NCI-H82 treated with DMSO at 0.1 percent for 48 hours (cell line): ENCODE results near the gene MBNL1.
A peak's percentile ranks its signal among the peaks of the same experiment; 100 is the strongest.
"Not testable (repeated sequence)": the region's sequence is repeated elsewhere in the genome, so short reads cannot be mapped to it uniquely, and the experiment has no call there.

ENCODE experiments used
- DNase-seq: peaks from one replicate; lab custom pipeline; 2025; ENCODE audit not compliant: unreplicated experiment; lab: John Stamatoyannopoulos, UW

The MBNL1 gene

GRCh38 chr3:152396867-152397266, 128.1 kb downstream of the MBNL1 start:
- DNase-seq = no peak

DNA sequence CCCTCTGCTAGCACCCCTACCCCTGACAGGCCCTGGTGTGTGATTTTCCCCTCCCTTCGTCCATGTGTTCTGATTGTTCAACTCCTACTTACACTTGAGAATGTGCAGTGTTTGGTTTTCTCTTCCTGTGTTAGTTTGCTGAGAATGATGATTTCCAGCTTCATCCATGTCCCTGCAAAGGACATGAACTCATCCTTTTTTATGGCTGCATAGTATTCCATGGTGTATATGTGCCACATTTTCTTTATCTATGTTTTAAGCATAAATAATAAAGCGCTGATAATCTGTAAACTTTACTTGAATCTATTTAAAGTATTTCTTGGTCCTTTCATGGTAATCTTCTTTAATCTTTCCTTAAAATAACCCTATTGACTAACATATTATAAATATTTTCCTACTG, 128.6 kb downstream of the MBNL1 start:
- DNase-seq = not testable (repeated sequence)

DNA sequence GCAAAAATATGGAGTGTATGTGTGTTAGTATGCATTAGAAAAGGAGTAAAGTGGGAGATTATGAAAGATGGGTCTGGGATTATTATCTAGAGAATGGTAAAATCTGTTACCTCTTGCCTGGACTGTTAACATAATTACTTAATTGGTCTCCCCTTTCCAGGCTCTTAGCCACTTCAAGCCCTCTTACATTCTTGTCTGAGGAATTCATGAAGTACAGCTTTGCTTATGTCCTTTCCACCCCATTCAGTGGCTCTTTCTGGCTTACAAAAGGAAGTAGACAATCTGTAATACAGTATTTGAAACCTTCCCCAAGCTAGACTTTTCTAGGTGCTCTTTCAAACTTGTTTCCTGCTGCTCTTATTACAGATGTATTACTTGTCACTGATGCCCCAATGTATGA, 129.8 kb downstream of the MBNL1 start:
- no peak for DNase-seq

DNA sequence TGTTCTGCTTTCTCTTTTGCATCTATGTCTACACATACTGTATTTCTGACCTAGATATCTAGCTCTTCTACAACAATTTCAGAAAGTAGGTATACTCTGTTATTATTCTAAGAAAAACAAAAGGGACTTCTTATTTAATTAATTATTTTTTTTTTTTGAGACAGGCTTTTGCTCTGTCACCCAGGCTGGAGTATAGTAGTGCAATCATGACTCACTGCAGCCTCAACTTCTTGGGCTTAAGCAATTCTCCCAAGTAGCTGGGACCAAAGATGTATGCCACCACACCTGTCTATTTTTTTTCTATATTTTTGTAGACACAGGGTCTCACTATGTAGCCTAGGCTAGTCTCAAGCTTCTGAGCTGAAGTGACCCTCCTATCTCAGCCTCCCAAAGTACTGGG, 130.6 kb downstream of the MBNL1 start:
- no peak for DNase-seq

DNA sequence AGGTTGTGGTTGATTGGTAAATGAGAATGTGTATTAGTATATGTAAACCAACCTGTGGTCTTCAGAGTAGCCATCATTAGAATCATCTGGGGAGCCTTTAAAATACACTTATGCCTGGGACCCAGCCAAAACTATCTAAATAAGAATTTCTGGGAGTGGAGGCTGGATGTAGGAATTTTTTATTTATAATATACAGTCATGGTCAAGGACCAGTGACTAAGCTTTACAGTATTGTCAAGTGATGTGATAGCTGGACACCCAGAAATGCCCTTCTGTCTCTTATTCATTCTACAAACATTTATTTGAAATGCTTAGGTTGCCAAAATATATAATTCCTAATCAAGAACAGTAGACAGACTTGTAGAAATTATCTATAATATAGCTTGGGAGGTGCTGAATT, 132.2 kb downstream of the MBNL1 start:
- no peak for DNase-seq

- no peak for DNase-seq
Observed at GRCh38 chr3:152402695-152403451, 134.1 kb downstream of the MBNL1 start.

DNA sequence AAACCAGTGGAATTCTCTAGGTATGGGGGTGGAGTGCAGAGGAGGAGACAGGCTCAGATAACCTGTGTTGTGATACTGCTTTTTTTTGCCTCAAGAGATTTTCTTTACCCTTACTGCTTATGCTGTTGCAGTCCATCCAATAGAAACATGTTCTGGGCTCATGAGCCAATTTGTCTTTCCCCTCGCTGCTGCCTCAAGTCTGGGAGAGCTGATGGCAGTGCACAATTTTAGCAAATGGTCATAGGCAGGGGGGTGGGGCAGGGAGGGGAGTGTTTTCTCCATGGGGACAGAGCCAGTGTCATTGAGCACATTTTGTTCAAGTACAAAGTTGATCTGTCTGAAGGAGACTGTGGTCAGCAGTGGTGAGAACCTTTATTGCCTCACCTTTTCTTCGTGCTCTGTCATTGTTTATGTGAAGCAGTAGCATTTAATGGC, 134.9 kb downstream of the MBNL1 start:
- DNase-seq = no peak

GRCh38 chr3:152404976-152405375, 136.2 kb downstream of the MBNL1 start:
- DNase-seq = no peak

GRCh38 chr3:152405915-152406802, 137.4 kb downstream of the MBNL1 start:
- DNase-seq = no peak

- no peak for DNase-seq
Observed at GRCh38 chr3:152413240-152413639, 144.5 kb downstream of the MBNL1 start.

DNA sequence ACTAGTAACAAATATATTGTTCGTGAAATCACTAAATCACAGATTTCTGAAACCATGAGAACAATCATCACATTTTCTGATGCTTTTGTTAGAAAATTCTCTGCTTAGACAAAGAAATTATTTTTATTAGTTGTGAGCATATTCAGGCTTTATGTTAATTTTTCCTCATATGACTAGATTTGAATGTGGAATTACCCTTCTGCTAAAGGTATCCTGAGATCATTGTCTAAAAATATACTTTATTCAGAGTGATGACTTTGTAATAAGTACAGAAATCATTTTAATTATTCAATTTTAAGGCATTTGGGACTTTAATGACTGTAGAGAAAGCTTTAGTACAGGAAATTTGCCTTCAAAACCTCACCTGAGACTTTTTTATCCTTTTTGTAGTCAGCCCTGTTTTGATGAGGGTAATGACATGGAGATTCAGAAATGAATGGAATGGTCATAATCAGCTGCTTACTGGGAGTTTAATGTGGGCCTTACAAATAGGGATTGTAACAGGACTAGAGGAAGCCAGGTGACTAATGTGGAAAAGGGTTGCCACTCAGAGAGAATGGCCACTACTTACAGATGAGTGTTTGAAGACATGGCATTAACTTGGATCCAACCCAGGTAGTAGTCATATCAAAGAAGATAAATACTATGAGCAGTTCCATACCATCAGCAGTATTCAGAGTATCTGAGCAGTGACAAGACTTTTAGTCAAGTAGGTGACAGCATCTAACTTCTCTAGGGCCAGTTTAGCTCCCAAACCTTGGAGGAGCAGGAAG, 148.3 kb downstream of the MBNL1 start:
- DNase-seq = no peak

GRCh38 chr3:152419748-152420147, 151.0 kb downstream of the MBNL1 start:
- no peak for DNase-seq

- no peak for DNase-seq
Observed at GRCh38 chr3:152421162-152421561, 152.4 kb downstream of the MBNL1 start.

DNA sequence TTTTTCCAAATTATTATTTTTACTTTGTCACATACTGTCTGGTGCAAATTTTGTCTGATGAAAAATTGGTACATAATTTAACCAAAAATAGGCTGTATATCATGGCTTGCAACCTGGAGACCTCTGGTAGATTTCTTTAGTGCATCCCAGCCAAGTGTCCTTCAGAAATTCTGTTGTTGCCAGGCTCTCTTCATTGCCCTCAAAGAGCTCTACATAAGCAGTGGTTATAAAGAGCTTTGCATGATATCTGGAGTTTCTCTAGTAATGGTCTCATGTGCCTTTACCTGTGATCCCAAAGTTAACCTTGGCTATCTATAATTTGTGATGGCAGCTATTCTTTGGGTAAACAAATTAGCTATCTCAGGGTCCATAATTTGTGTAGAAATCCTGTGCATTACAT, 157.7 kb downstream of the MBNL1 start:
- DNase-seq = no peak

GRCh38 chr3:152428577-152428976, 159.8 kb downstream of the MBNL1 start:
- DNase-seq = no peak

DNA sequence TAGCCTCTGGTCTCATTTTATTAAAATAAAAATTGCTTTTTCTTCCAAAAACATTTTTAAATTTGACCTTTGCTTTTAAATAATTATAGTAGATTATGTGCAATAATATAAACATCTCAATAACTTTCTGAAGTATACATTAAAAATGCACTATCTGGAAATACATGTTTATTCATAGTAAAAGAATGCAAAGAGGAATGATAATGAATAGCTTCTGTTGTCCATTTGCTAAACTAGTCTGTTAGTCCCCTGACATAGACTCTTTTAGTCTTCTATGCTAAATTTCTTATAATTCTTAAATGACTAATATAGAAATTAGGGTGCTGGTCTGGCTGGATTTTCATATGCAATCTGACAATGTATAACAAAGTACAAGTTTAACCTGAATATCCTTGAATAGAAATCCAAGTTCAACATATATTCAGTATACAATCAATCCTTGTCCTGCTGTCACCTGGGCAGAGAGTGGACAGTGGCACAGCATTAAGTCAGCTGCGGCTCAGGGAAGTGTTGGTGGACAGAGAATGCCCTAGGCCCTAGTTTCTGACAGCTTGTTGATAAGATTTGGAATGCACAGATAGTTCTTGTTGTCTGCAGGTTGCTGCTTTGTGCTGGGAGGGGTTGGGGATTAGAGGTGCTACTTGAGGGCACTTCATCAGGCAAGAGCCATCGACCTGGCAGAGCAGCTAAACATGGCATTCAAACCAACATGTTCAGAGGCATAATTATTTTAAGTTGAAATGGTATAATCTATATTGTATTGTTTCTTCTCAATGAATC, 161.7 kb downstream of the MBNL1 start:
- DNase-seq = no peak

DNA sequence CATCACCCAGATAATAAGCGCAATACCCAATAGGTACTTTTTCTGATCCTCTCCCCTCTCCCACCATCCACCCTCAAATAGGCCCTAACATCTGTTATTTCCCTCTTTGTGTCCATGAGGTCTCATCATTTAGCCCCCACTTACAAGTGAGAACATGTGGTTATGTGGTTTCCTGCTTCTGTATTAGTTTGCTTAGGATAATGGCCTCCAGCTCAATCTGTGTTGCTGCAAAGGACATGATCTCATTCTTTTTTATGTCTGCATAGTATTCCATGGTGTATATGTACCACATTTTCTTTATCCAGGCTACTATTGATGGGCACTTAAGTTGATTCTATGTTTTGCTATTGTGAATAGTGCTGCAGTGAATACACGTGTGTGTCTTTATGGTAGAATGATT, 165.4 kb downstream of the MBNL1 start:
- no peak for DNase-seq

GRCh38 chr3:152435210-152435609, 166.5 kb downstream of the MBNL1 start:
- not testable (repeated sequence) for DNase-seq

DNA sequence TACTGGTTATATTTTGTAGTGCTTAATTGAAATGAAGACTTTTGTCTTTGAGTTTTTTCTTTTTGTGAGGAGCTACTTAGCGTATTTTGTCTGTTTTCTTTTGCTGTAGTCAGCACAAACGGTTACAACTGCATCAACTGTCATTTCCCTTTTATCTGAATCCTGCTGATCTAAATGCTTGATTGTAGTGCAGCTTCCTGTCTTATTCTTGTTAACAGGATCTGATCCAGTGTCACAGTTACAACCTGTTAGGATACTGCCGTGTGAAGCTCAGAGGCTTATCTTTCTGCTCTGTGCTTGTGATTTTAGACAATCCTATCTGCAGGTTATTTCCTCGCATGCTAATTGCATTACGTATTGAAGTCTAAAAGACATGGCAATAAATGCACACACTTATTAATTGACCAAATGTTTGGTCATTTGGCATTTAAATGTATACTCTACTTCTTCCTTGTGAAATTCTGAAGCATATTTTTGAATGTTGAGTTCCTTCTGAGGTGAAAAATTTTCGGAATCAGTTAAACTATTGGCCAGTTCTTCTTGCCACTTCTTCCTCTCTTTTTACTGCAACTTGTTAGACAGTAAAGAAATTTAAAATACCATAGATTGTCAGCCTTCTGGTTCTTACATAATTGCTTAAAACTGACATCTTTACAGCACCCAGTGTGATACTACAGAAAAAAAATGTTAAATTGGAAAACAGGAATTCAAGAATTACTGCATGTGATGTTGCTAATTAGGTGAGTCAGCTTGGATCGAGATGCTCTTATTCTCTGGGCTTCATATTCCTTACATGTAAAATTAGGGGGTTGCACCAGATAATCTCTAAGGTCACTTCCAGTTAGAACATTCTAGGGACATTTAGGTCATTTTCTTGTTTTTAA, 168.2 kb downstream of the MBNL1 start:
- peak; percentile 15 for DNase-seq

- DNase-seq = no peak
Observed at GRCh38 chr3:152438181-152438580, 169.5 kb downstream of the MBNL1 start.
